Cardiac muscle cell (in vitro differentiated cells and primary cell): Measurements from ENCODE around the gene IKZF3. TPM values are rescaled to one million over a fixed set of nuclear protein-coding genes. Genes with fewer than 3 reads are reported as not detected.

Experiments used
- DNase-seq, 2 donors: peaks; one replicate each; pipeline versions ENCODE4 v3.0.0 to v3.0.0-alpha.2; 2010 to 2017; ENCODE audit warnings: low read depth in 1 of 2, low spot score in 1 of 2
- H3K27ac ChIP-seq: fragments of 200-600 bp; sonication (generic); 2 replicates; pipeline ENCODE4 v1.5.1; 2016
- H3K27me3 ChIP-seq: fragments of 200-600 bp; sonication (generic); 2 replicates; pipeline ENCODE4 v1.6.0; 2016; ENCODE audit warnings: control low read depth
- H3K36me3 ChIP-seq: fragments of 200-600 bp; sonication (generic); 2 replicates; pipeline ENCODE4 v1.5.1; 2016; ENCODE audit warnings: control low read depth
- H3K4me1 ChIP-seq: fragments of 200-600 bp; sonication (generic); 2 replicates; pipeline ENCODE4 v1.8.1; 2017; ENCODE audit warnings: low read depth, mild to moderate bottlenecking, mixed run types
- H3K4me3 ChIP-seq: fragments of 200-600 bp; sonication (generic); 2 replicates; pipeline ENCODE4 v1.5.1; 2016; ENCODE audit warnings: mild to moderate bottlenecking
- H3K9me3 ChIP-seq: fragments of 200-600 bp; sonication (generic); 2 replicates; pipeline ENCODE4 v1.5.1; 2017; ENCODE audit warnings: low read depth, mild to moderate bottlenecking, control low read depth
- CTCF ChIP-seq: IDR thresholded peaks from 2 replicates; pipeline ENCODE4 v1.5.1; 2012; ENCODE audit warnings: low read depth, mild to moderate bottlenecking, low read length
- polyA plus RNA-seq: library from polyadenylated mRNA; unstranded; fragments of >200 nt; fragmentation: Nextera tagmentation; extraction: Ambion mirVana; gene quantifications from 2 replicates; pipeline ENCODE4 v1.2.1, GENCODE V29; 2016
- total RNA-seq: library from RNA; depleted of rRNA; stranded (reverse); fragments of >200 nt; gene quantifications from 2 replicates; pipeline ENCODE4 v1.2.3, GENCODE V29; 2016

IKZF3 gene
- total and polyA plus RNA-seq, 2 experiments from 2014 or later = not detected

GRCh38 chr17:39871801-39872200 is 7.7 kb upstream of the IKZF3 start:
- no peaks in the 10 kb centered on the region for H3K9me3 ChIP-seq

GRCh38 chr17:39870776-39871175 is 6.7 kb upstream of the IKZF3 start:
- Histone ChIP-seq H3K36me3 (no peaks in the 10 kb centered on the region), H3K4me1 (no peaks in the 10 kb centered on the region), H3K9me3 (no peaks in the 10 kb centered on the region), H3K4me3 (no peak overlapping the region), H3K27ac (no peak overlapping the region), H3K27me3 (peaks cover 15% of the 10 kb centered on the region)
- DNase-seq = no peak
- no peak for TF ChIP-seq CTCF

More at GRCh38 chr17:39871801-39872200, 7.7 kb upstream of the IKZF3 start:
- no peak for TF ChIP-seq CTCF
- H3K27ac ChIP-seq = no peak overlapping the region
- DNase-seq = no peak
- H3K4me3 ChIP-seq = no peak overlapping the region
- no peaks in the 10 kb centered on the region for H3K36me3 ChIP-seq
- H3K4me1 ChIP-seq = no peaks in the 10 kb centered on the region
- peaks cover 10% of the 10 kb centered on the region for H3K27me3 ChIP-seq

GRCh38 chr17:39868554-39868942 is 4.4 kb upstream of the IKZF3 start:
- Histone ChIP-seq H3K4me1 (no peaks in the 10 kb centered on the region), H3K9me3 (no peaks in the 10 kb centered on the region), H3K36me3 (no peaks in the 10 kb centered on the region), H3K27ac (no peak overlapping the region), H3K4me3 (no peak overlapping the region), H3K27me3 (peaks cover 37% of the 10 kb centered on the region)
- TF ChIP-seq CTCF = no peak
- DNase-seq = no peak

GRCh38 chr17:39867880-39868553 is 3.9 kb upstream of the IKZF3 start, which contains the start of gene ZPBP2:
Gene ZPBP2 (plus strand): TSS chr17:39868202. CDS start chr17:39868355, 153 bp downstream.
- Histone ChIP-seq H3K27me3 (peaks cover 43% of the 10 kb centered on the region), H3K36me3 (no peaks in the 10 kb centered on the region), H3K4me1 (no peaks in the 10 kb centered on the region), H3K27ac (no peak within 1 kb of the TSS), H3K9me3 (no peaks in the 10 kb centered on the region), H3K4me3 (no peak within 1 kb of the TSS)
- TF ChIP-seq CTCF = no peak
- no peak for DNase-seq

GRCh38 chr17:39867084-39867879 is 3.2 kb upstream of the IKZF3 start:
- Histone ChIP-seq H3K27me3 (peaks cover 50% of the 10 kb centered on the region), H3K27ac (no peak overlapping the region), H3K4me1 (no peaks in the 10 kb centered on the region), H3K36me3 (no peaks in the 10 kb centered on the region), H3K9me3 (no peaks in the 10 kb centered on the region), H3K4me3 (no peak overlapping the region)
- no peak for TF ChIP-seq CTCF
- DNase-seq = no peak
